ENCODE data around the gene TRMT11. TPM values are rescaled to one million over a fixed set of nuclear protein-coding genes. Genes with fewer than 3 reads are reported as not detected.

Gene TRMT11
- total and polyA plus RNA-seq, 2 of the 13 experiments (the other 11 are each of a cell fraction or from before 2014, with no cell fraction given): 42.2 to 81.9 TPM

DNA sequence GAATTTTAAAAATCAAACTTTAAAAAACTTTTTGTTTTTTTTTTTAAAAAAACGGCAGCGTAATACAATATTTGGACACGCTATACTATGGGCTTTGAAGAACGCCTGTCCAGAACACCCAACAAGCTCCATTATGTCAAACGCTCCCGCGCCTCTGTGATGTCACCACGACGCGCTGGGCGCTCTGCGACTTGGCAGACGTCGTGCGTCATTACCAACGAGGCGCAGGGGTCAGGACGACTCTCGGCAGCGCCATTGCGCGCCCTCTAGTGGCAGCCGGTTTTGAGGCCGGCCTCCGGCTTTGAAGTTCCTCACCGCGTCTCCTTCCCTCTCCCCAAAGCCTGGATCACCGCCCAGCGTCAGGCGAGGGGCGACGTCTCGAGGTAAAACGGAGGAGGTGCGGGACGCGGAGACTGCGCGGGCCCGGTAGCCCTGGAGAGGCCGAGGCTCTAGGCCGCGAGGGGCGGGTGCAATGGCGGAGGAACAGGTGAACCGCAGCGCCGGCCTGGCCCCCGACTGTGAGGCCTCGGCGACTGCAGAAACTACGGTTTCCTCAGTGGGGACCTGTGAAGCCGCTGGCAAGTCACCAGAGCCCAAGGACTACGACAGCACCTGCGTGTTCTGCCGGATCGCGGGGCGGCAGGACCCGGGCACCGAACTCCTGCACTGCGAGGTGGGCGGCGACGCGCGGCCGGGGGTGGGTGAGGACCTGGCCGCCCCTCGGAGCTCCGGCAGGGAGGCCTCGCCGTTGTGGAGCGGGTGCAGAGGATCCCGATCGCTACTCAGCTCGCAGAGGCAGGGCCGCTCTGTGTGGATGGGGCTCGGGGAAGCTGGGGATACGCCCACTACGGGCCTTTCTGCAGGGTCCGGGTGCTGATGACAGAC lies 29.6 kb upstream of the TRMT11 start, which contains the start of gene HINT3 (continued):
- no peak for TF ChIP-seq ZNF558 (CRISPR knock-in tag; IDR thresholded peaks at IDR 0.05; ENCODE audit: borderline replicate concordance)
- TF ChIP-seq TARDBP (CRISPR knock-in tag; IDR thresholded peaks at IDR 0.05): peak; percentile 97
- no peak for TF ChIP-seq PCBP2 (optimal IDR thresholded peaks at IDR 0.05; ENCODE audit: low read depth, low read length, poor library complexity, severe bottlenecking)
- TF ChIP-seq ZNF468 (CRISPR knock-in tag; IDR thresholded peaks at IDR 0.05): no peak; the same call in 1 of the 2 replicates
- peak; percentile 97 for TF ChIP-seq SNAI1 (CRISPR knock-in tag; IDR thresholded peaks at IDR 0.05; ENCODE audit: borderline replicate concordance)
- no peak; the same call in 1 of the 2 replicates for TF ChIP-seq MYNN (CRISPR knock-in tag; IDR thresholded peaks at IDR 0.05; ENCODE audit: low read depth)
- TF ChIP-seq ZNF562 (CRISPR knock-in tag; IDR thresholded peaks at IDR 0.05; ENCODE audit: borderline replicate concordance): no peak
- no peak for TF ChIP-seq MTA3 (CRISPR knock-in tag; IDR thresholded peaks at IDR 0.05)
- TF ChIP-seq ZNF205 (CRISPR knock-in tag; IDR thresholded peaks at IDR 0.05): no peak
- no peak for TF ChIP-seq HNRNPH1 (optimal IDR thresholded peaks at IDR 0.05; ENCODE audit: low read depth, low read length)
- TF ChIP-seq, protein P1, sequence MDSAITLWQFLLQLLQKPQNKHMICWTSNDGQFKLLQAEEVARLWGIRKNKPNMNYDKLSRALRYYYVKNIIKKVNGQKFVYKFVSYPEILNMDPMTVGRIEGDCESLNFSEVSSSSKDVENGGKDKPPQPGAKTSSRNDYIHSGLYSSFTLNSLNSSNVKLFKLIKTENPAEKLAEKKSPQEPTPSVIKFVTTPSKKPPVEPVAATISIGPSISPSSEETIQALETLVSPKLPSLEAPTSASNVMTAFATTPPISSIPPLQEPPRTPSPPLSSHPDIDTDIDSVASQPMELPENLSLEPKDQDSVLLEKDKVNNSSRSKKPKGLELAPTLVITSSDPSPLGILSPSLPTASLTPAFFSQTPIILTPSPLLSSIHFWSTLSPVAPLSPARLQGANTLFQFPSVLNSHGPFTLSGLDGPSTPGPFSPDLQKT (CRISPR knock-in tag; IDR thresholded peaks at IDR 0.05; ENCODE audit: borderline replicate concordance): peak; percentile 31; the same call in 1 of the 2 replicates
- TF ChIP-seq CHCHD3 (CRISPR knock-in tag; IDR thresholded peaks at IDR 0.05): no peak
- TF ChIP-seq STAT5B (CRISPR knock-in tag; IDR thresholded peaks at IDR 0.05): 0 out of 2 replicates have a peak, but pooled peaks have one; percentile 48
- peak; percentile 57 for TF ChIP-seq ZNF777 (CRISPR knock-in tag; IDR thresholded peaks at IDR 0.05)
- TF ChIP-seq, protein P2, sequence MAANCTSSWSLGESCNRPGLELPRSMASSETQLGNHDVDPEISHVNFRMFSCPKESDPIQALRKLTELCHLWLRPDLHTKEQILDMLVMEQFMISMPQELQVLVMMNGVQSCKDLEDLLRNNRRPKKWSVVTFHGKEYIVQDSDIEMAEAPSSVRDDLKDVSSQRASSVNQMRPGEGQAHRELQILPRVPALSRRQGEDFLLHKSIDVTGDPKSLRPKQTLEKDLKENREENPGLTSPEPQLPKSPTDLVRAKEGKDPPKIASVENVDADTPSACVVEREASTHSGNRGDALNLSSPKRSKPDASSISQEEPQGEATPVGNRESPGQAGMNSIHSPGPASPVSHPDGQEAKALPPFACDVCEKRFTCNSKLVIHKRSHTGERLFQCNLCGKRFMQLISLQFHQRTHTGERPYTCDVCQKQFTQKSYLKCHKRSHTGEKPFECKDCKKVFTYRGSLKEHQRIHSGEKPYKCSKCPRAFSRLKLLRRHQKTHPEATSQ (CRISPR knock-in tag; IDR thresholded peaks at IDR 0.05; ENCODE audit: borderline replicate concordance): peak; percentile 98; the same call in 1 of the 2 replicates
- peak; percentile 73; the same call in 1 of the 2 replicates for TF ChIP-seq ZNF17 (CRISPR knock-in tag; IDR thresholded peaks at IDR 0.05)
- peak; percentile 98 for TF ChIP-seq ZFP82 (CRISPR knock-in tag; IDR thresholded peaks at IDR 0.05; ENCODE audit: borderline replicate concordance)
- peak; percentile 76; the same call in 1 of the 2 replicates for TF ChIP-seq ZNF83 (CRISPR knock-in tag; IDR thresholded peaks at IDR 0.05; ENCODE audit: borderline replicate concordance)
- peak; percentile 100 for TF ChIP-seq PHF8 (CRISPR knock-in tag; IDR thresholded peaks at IDR 0.05)
- TF ChIP-seq SIX1 (CRISPR knock-in tag; IDR thresholded peaks at IDR 0.05; ENCODE audit: borderline replicate concordance): peak; percentile 48; the same call in 1 of the 2 replicates
- TF ChIP-seq, protein P3, sequence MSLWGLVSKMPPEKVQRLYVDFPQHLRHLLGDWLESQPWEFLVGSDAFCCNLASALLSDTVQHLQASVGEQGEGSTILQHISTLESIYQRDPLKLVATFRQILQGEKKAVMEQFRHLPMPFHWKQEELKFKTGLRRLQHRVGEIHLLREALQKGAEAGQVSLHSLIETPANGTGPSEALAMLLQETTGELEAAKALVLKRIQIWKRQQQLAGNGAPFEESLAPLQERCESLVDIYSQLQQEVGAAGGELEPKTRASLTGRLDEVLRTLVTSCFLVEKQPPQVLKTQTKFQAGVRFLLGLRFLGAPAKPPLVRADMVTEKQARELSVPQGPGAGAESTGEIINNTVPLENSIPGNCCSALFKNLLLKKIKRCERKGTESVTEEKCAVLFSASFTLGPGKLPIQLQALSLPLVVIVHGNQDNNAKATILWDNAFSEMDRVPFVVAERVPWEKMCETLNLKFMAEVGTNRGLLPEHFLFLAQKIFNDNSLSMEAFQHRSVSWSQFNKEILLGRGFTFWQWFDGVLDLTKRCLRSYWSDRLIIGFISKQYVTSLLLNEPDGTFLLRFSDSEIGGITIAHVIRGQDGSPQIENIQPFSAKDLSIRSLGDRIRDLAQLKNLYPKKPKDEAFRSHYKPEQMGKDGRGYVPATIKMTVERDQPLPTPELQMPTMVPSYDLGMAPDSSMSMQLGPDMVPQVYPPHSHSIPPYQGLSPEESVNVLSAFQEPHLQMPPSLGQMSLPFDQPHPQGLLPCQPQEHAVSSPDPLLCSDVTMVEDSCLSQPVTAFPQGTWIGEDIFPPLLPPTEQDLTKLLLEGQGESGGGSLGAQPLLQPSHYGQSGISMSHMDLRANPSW (CRISPR knock-in tag; IDR thresholded peaks at IDR 0.05; ENCODE audit: borderline replicate concordance): no peak; the same call in 1 of the 2 replicates
- peak; percentile 92 for TF ChIP-seq HIVEP1 (CRISPR knock-in tag; IDR thresholded peaks at IDR 0.05)
- TF ChIP-seq, protein P4, sequence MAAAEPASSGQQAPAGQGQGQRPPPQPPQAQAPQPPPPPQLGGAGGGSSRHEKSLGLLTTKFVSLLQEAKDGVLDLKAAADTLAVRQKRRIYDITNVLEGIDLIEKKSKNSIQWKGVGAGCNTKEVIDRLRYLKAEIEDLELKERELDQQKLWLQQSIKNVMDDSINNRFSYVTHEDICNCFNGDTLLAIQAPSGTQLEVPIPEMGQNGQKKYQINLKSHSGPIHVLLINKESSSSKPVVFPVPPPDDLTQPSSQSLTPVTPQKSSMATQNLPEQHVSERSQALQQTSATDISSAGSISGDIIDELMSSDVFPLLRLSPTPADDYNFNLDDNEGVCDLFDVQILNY (CRISPR knock-in tag; conservative IDR thresholded peaks at IDR 0.05): peak; percentile 92

All from HepG2 (cell line).